SU-DHL-6 (cell line): ENCODE measurements around the gene KCND3.

Source experiments
- CTCF ChIP-seq: fragments of 200-600 bp; sonication (generic); IDR thresholded peaks from one replicate; pipeline ENCODE4 v1.5.1; 2017; ENCODE audit warnings: antibody characterized with exemption, mild to moderate bottlenecking, low read length, moderate library complexity; ENCODE audit not compliant: insufficient read depth, poor library complexity, severe bottlenecking
- EZH2phosphoT487 ChIP-seq: fragments of 200-600 bp; sonication (generic), shearing (Covaris generic); conservative IDR thresholded peaks from 2 replicates; pipeline ENCODE4 v1.6.1; 2018; ENCODE audit warnings: mild to moderate bottlenecking, antibody characterized with exemption, low read length, moderate library complexity, mixed read lengths

DNA sequence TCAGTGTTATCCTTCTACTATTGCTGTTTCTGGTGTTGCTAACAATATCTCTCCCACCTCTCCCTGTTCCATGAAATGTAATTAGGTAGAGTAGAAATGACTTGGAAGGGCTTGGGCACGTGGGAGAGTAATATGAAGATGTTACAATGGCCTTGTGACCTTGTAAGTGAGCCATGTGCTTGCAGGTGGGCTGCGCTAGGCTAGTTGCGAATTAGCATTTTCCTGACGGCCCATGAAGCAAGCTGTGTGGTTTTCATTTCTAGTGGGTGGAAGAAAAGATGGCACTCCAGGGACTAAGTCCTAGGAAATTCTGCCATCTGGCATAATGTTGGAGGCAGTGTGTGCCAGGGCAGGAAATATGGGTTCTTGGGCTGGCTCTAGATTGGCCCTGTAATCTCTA is 241.5 kb downstream of the KCND3 start:
- no peak for TF ChIP-seq CTCF
- TF ChIP-seq EZH2phosphoT487: no peak
